Hepatocyte (in vitro differentiated cells): ENCODE measurements around the gene LDLRAD4.

ENCODE experiments used
- EZH2phosphoT487 ChIP-seq: fragments of 200-600 bp; sonication (generic); IDR thresholded peaks from one replicate; pipeline ENCODE4 v1.6.1; 2018; ENCODE audit warnings: antibody characterized with exemption, mild to moderate bottlenecking, low read depth, moderate library complexity; ENCODE audit not compliant: unreplicated experiment, severe bottlenecking
- TF ChIP-seq, protein P1 (sequence below): fragments of 200-600 bp; sonication (generic); IDR thresholded peaks from 2 replicates; pipeline ENCODE4 v1.5.1; 2016; ENCODE audit warnings: antibody characterized with exemption, mild to moderate bottlenecking; ENCODE audit not compliant: poor library complexity

DNA sequence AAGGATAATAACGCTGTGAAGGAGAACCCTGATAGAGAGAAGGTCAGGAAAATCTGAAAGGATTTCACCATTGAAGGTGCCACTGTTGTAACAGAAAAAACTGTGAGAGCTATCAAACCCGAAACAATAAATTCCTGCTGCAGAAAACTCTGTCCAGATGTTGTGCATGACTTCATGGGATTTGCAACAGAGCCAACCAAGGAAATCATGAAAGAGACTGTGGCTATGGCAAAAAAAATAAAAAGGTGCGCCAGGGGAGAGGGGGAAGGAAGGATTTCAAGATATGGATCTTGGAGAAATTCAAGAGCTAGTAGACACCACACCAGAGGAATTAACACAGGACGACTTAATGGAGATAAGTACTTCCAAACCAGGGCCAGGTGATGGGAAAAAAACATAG lies 88.0 kb downstream of the LDLRAD4 start:
- TF ChIP-seq, protein P1, sequence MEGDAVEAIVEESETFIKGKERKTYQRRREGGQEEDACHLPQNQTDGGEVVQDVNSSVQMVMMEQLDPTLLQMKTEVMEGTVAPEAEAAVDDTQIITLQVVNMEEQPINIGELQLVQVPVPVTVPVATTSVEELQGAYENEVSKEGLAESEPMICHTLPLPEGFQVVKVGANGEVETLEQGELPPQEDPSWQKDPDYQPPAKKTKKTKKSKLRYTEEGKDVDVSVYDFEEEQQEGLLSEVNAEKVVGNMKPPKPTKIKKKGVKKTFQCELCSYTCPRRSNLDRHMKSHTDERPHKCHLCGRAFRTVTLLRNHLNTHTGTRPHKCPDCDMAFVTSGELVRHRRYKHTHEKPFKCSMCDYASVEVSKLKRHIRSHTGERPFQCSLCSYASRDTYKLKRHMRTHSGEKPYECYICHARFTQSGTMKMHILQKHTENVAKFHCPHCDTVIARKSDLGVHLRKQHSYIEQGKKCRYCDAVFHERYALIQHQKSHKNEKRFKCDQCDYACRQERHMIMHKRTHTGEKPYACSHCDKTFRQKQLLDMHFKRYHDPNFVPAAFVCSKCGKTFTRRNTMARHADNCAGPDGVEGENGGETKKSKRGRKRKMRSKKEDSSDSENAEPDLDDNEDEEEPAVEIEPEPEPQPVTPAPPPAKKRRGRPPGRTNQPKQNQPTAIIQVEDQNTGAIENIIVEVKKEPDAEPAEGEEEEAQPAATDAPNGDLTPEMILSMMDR: no peak
- TF ChIP-seq EZH2phosphoT487: no peak
